HepG2 (cell line): ENCODE results near the gene WBP1. TPM values are rescaled to one million over a fixed set of nuclear protein-coding genes. Genes with fewer than 3 reads are reported as not detected.

ENCODE experiments used
- ATAC-seq: fragments of 200-7000 bp; cut with Tn5 transposase; 3 replicates; pipeline ENCODE4 v1.9.1; 2020; ENCODE audit warnings: mild to moderate bottlenecking, moderate library complexity
- BruUV-seq: library from RNA; stranded (reverse); fragments of 400-500 nt; replicated peaks from 2 replicates; lab custom pipeline; 2021; lab: Mats Ljungman, UMichigan
- CTCF ChIA-PET: fragments of 300-600 bp; formaldehyde crosslinking; extraction: SDS; loops from one replicate; lab custom pipeline; 2021; ENCODE audit warnings: low total read pairs, inconsistent platforms, low intra/inter-chr PET ratio; lab: Yijun Ruan, JAX
- POLR2A ChIA-PET: fragments of 350-600 bp; sonication (Branson Sonifier 250); formaldehyde crosslinking; loops from one replicate; lab custom pipeline; 2020; ENCODE audit warnings: antibody characterized with exemption, inconsistent platforms; lab: Yijun Ruan, JAX
- DNase-seq: peaks from one replicate; pipeline ENCODE4 v3.0.0-alpha.2; 2015; ENCODE audit warnings: low spot score
- FAIRE-seq: peaks from 3 replicates; lab custom pipeline; 2011; peaks lifted over from hg19 to GRCh38; lab: Jason Lieb, UNC
- H2AFZ ChIP-seq: one replicate; pipeline ENCODE4 v1.6.1; 2011; ENCODE audit warnings: low read length, inconsistent platforms
- H3K27ac ChIP-seq: fragments of 300-600 bp; 3 replicates; pipeline ENCODE4 v1.8.0; 2011; ENCODE audit warnings: mixed run types, mild to moderate bottlenecking, mixed read lengths, low read length, inconsistent platforms; ENCODE audit not compliant: insufficient read depth; ENCODE audit errors: extremely low read length
- H3K27me3 ChIP-seq, 2 experiments: fragments of 200-600 bp in 1 of 2; 2 replicates in 1 of 2; 3 replicates in 1 of 2; pipeline versions ENCODE4 v1.6.0 to v1.8.0; 2011; ENCODE audit warnings: low read length in 2 of 2, mild to moderate bottlenecking in 2 of 2, moderate library complexity in 2 of 2, inconsistent platforms in 1 of 2; ENCODE audit not compliant: insufficient read depth in 2 of 2, control insufficient read depth in 1 of 2
- H3K36me3 ChIP-seq, 2 experiments: fragments of 200-600 bp in 1 of 2; replicated peaks in 1 of 2; 2 replicates in 1 of 2; 3 replicates in 1 of 2; pipeline versions ENCODE4 v1.5.1 to v1.8.0; 2011; ENCODE audit warnings: low read length in 2 of 2, inconsistent platforms in 1 of 2; ENCODE audit not compliant: insufficient read depth in 2 of 2, control insufficient read depth in 1 of 2
- H3K4me1 ChIP-seq: 2 replicates; pipeline ENCODE4 v1.5.1; 2012; ENCODE audit warnings: low read length, inconsistent platforms; ENCODE audit not compliant: insufficient read depth
- H3K4me2 ChIP-seq: 2 replicates; pipeline ENCODE4 v1.6.0; 2011; ENCODE audit warnings: low read depth, low read length, inconsistent platforms
- H3K4me3 ChIP-seq, 3 experiments: fragments of 200-600 bp in 1 of 3; sonication (generic), shearing (Covaris generic) in 1 of 3; replicated peaks in 1 of 3; 2 replicates each; pipeline ENCODE4 v1.5.1; 2011 to 2016; ENCODE audit warnings: low read length in 3 of 3, inconsistent platforms in 2 of 3, low read depth in 2 of 3, mild to moderate bottlenecking in 2 of 3, control low read depth in 1 of 3, mixed read lengths in 1 of 3; ENCODE audit not compliant: insufficient read depth in 1 of 3
- H3K79me2 ChIP-seq: one replicate; pipeline ENCODE4 v1.6.1; 2011; ENCODE audit warnings: low read length, inconsistent platforms; ENCODE audit not compliant: insufficient read depth
- H3K9ac ChIP-seq: 2 replicates; pipeline ENCODE4 v1.6.0; 2011; ENCODE audit warnings: mild to moderate bottlenecking, low read depth, low read length, inconsistent platforms; ENCODE audit not compliant: insufficient read depth
- H3K9me3 ChIP-seq: 2 replicates; pipeline ENCODE4 v1.5.1; 2012; ENCODE audit warnings: mild to moderate bottlenecking, low read length
- H4K20me1 ChIP-seq: 2 replicates; pipeline ENCODE4 v1.6.0; 2011; ENCODE audit warnings: inconsistent platforms, mild to moderate bottlenecking, low read length, moderate library complexity; ENCODE audit not compliant: insufficient read depth
- ETV6 ChIP-seq: sonication (generic); formaldehyde crosslinking; conservative IDR thresholded peaks from 2 replicates; pipeline ENCODE4 v1.4.0; 2020; ENCODE audit warnings: missing genetic modification reagents
- POLR2G ChIP-seq: fragments of 200-400 bp; formaldehyde crosslinking; IDR thresholded peaks from 2 replicates; pipeline ENCODE4 v1.6.1; 2018; ENCODE audit warnings: mild to moderate bottlenecking, low read depth, low read length, moderate library complexity
- RBFOX2 ChIP-seq: fragments of 200-400 bp; formaldehyde crosslinking; IDR thresholded peaks from 2 replicates; pipeline ENCODE4 v1.6.1; 2017; ENCODE audit warnings: low read depth, mild to moderate bottlenecking, low read length
- RBM22 ChIP-seq: fragments of 200-400 bp; formaldehyde crosslinking; optimal IDR thresholded peaks from 2 replicates; pipeline ENCODE3; 2017; ENCODE audit warnings: mild to moderate bottlenecking, low read length, moderate library complexity
- SMAD9 ChIP-seq: sonication (generic); formaldehyde crosslinking; IDR thresholded peaks from 2 replicates; pipeline ENCODE4 v1.5.1; 2020; ENCODE audit warnings: mild to moderate bottlenecking, missing genetic modification reagents
- WGBS: methylation state at CpG from one replicate; pipeline ENCODE4 v1.1.6; 2017; ENCODE audit warnings: low lambda C conversion rate; 5-methylcytosine and 5-hydroxymethylcytosine counted together
- in situ Hi-C: cut with HindIII; loops from 2 replicates; pipeline ENCODE4 v1.10.0; 2017; ENCODE audit warnings: low pct_unique_long_range_greater_than_20kb; ENCODE audit not compliant: extremely low pct_ligation_motif_present
- intact Hi-C: fragments of 100-400 bp; cut with micrococcal nuclease; formaldehyde crosslinking; loops from one replicate; pipeline ENCODE4 v1.10.0; 2022; ENCODE audit not compliant: unreplicated experiment
- polyA plus RNA-seq, 8 experiments: library from polyadenylated mRNA; depleted of rRNA in 3 of 8; stranded (reverse) in 7 of 8; unstranded in 1 of 8; fragments of >200 nt; fragmentation: Illumina TruSeq in 4 of 8; extraction: Trizol in 4 of 8; gene quantifications; 2 replicates each; pipeline versions ENCODE4 v1.2.1 to v1.2.3, GENCODE V29; 2011 to 2016; ENCODE audit warnings: low read depth in 4 of 8, missing spikeins in 1 of 8, mixed read lengths in 1 of 8; ENCODE audit not compliant: insufficient read depth in 1 of 8
- total RNA-seq, 5 experiments: library from RNA; depleted of rRNA; stranded (reverse); fragments of >200 nt; fragmentation: Illumina TruSeq; extraction: Trizol; gene quantifications; 2 replicates each; pipeline ENCODE4 v1.2.3, GENCODE V29; 2016; ENCODE audit warnings: low read depth in 1 of 5

WBP1 gene
- total and polyA plus RNA-seq, 2 of the 13 experiments (the other 11 are each of a cell fraction or from before 2014, with no cell fraction given): 38.8 to 85.7 TPM

GRCh38 chr2:74493546-74493945, 35.3 kb downstream of the WBP1 start:
- FAIRE-seq: no peak
- ChIA-PET CTCF (no interaction called here), POLR2A (interaction anchor here (0.9 to 3.1 kb wide), 6 partner anchors 8 to 35 kb away, joined by 3 to 23 read pairs (median 9); partner anchors contain the start of genes CCDC142, PCGF1, TTC31 and WBP1)
- in situ Hi-C loops (no loop called here), intact Hi-C loops (loop anchor here (10.0 kb wide), 1 partner anchor 1799 kb away; no protein-coding TSS in a partner anchor)
- no peak for ATAC-seq
- DNase-seq: no peak
- peaks cover 2% of the 10 kb centered on the region for H3K79me2 ChIP-seq
- H3K27me3 ChIP-seq: no peaks in the 10 kb centered on the region
- H2AFZ ChIP-seq: no peak overlapping the region
- TSS peak; percentile 3 for BruUV-seq
- H3K4me2 ChIP-seq: no peak overlapping the region
- 100% methylated on average over 3 of the region's 3 CpGs for WGBS
- H3K4me1 ChIP-seq: peaks cover 72% of the 10 kb centered on the region
- no peak overlapping the region for H3K27ac ChIP-seq
- TF ChIP-seq POLR2G: peak; percentile 20; the same call in 1 of the 2 replicates
- TF ChIP-seq ETV6: no peak
- TF ChIP-seq, all 625 proteins: peak for 1
- Histone ChIP-seq H3K9ac (no peak overlapping the region), H3K4me3 (no peak overlapping the region), H4K20me1 (no peaks in the 10 kb centered on the region), H3K36me3 (peaks cover 35 to 46% of the 10 kb centered on the region in 2 experiments), H3K9me3 (no peaks in the 10 kb centered on the region)

DNA sequence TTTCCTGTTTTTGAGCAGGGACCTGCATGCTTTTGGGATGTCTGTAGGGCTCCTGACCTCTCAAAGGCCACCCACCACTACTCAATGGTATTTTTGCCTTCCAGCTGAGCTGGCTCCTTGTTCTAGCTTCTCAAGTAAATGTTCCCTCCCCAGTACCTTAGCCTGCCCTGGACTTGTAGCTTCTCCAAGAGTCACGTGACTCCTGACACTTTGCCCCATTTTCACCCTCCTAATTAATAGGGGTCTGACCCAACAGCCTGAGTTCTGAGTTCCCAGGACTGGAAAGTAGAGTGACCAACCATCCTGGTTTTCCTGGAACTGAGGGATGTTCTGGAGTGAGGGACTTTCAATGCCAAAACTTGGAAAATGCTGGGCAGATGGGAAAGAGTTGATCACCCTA, 37.2 kb downstream of the WBP1 start:
- intact Hi-C loops (loop anchor here (10.0 kb wide), 1 partner anchor 1801 kb away; no protein-coding TSS in a partner anchor), in situ Hi-C loops (no loop called here)
- Histone ChIP-seq H3K27me3 (no peaks in the 10 kb centered on the region), H3K79me2 (peaks cover 3% of the 10 kb centered on the region), H3K36me3 (peaks cover 26 to 39% of the 10 kb centered on the region in 2 experiments), H3K9ac (no peak overlapping the region), H2AFZ (no peak overlapping the region), H3K27ac (peak overlapping the region; percentile 70), H3K4me2 (no peak overlapping the region), H3K4me3 (no peak overlapping the region), H3K9me3 (no peaks in the 10 kb centered on the region), H3K4me1 (peaks cover 67% of the 10 kb centered on the region), H4K20me1 (no peaks in the 10 kb centered on the region)
- ATAC-seq (no peak), DNase-seq (no peak), FAIRE-seq (no peak)
- POLR2A ChIA-PET: interaction anchor here (0.9 to 16.5 kb wide), 4 partner anchors 11 to 37 kb away, joined by 3 to 795 read pairs (median 42); partner anchors contain the start of genes CCDC142, DQX1, MRPL53 and PCGF1
- peak; percentile 39; the same call in 1 of the 2 replicates for TF ChIP-seq RBFOX2
- peak; percentile 2 for TF ChIP-seq RBM22
- TF ChIP-seq SMAD9: no peak
- no TSS peak for BruUV-seq
- CTCF ChIA-PET: no interaction called here
- 96% methylated on average over 1 of the region's 1 CpG for WGBS
